ENCODE results near the gene XYLB.
A peak's percentile ranks its signal among the peaks of the same experiment; 100 is the strongest.
"Not testable (repeated sequence)": the region's sequence is repeated elsewhere in the genome, so short reads cannot be mapped to it uniquely, and the experiment has no call there.

Gene XYLB

DNA sequence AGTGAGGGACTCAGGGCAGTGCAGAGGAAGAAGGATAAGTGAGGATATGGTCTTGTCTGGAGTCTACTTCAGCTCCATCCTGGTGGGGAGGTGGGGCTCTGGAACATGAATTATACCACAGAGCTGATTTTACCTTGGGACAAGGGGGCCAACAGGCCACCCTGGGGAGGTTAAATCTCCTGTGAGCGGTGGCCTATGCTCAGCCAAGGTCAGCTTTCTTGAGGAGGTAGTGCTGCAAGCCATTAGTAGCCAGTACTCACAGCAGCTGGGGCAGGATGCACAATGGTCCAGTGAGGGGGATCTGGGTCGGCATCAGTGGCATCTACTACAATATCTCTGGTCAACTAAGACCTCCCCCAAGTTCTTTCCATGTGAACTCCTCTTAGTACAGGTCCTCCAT, 49.7 kb downstream of the XYLB start:
- DNase-seq (ENCODE audit: low read depth): no peak

GRCh38 chr3:38396861-38397260, 50.3 kb downstream of the XYLB start:
- no peak for DNase-seq (ENCODE audit: low read depth)

DNA sequence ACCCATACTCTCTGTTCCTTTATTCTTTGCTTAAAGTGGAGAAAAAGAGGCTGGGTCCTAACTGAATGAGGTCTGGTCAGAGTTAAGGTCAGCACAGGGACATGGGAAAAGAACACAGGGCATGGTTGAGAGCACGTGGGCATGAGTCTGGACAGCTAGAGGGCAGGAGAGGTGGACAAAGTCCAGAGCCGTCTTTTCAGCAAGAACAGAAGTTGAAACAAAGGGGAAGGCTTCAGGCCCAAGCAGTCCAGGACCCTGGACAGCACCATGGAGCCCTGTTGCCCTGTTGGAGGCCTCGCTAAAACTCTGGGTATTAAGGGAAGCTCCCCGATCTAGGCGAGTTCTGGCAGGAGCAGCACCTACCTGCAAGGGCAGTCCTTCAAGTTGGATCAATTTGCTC, 50.7 kb downstream of the XYLB start:
- DNase-seq (ENCODE audit: low read depth): no peak

GRCh38 chr3:38401246-38401962, 54.8 kb downstream of the XYLB start:
- no peak for DNase-seq (ENCODE audit: low read depth)

- no peak for DNase-seq (ENCODE audit: low read depth)
Observed at GRCh38 chr3:38404286-38404685, 57.7 kb downstream of the XYLB start.

- DNase-seq (ENCODE audit: low read depth): no peak
Observed at GRCh38 chr3:38411591-38411990, 65.0 kb downstream of the XYLB start.

DNA sequence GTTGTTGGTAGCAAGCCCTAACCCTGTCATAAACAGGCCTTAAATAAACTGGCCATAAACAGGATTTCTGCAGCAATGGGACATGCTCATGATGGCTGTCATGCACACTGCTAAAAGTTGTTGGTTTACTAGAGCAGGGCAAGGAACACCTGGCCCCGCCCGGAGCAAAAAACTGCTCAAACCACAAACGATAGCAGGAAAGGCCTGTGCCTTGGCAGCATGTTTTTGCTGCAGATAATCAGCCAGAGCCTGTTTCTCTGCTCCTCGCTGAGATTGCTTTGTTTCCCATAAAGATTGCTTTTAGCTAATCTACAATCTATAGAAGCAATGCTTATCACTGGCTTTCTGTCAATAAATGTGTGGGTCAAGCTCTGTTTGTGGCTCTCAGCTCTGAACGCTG, 74.2 kb downstream of the XYLB start:
- DNase-seq (ENCODE audit: low read depth): not testable (repeated sequence)

DNA sequence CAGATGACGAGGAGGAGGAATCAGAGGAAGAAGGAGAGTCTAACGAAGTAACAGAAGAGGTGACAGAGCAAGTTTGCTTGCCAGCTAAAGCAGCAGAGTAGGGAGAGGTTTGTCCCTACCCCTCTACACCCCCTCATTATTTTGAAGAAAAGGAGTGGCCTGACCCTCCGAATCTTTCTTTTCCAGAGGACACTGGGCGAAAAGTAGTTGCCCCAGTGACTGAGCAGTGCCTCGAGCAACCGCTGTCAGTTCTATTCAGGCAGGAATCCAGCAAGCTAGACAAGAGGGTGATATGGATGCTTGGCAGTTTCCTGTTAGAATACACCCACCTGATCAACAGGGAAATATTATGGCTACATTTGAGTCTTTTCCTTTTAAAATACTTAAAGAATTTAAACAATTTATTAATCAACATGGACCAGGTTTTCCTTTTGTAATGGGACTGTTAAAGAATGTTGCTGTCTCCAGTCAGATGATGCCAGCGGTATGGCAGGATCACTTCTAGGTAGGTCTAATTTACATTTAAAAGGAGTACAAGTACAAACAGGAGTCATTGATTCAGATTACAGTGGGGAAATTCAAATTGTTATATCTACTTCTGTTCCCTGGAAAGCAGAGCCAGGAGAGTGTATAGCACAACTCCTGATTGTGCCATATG, 75.2 kb downstream of the XYLB start:
- DNase-seq (ENCODE audit: low read depth): no peak

- not testable (repeated sequence) for DNase-seq (ENCODE audit: low read depth)
Observed at GRCh38 chr3:38426798-38427426, 80.3 kb downstream of the XYLB start.

- not testable (repeated sequence) for DNase-seq (ENCODE audit: low read depth)
Observed at GRCh38 chr3:38432871-38433658, 86.5 kb downstream of the XYLB start.

- DNase-seq (ENCODE audit: low read depth): not testable (repeated sequence)
Observed at GRCh38 chr3:38433661-38434060, 87.1 kb downstream of the XYLB start.

DNA sequence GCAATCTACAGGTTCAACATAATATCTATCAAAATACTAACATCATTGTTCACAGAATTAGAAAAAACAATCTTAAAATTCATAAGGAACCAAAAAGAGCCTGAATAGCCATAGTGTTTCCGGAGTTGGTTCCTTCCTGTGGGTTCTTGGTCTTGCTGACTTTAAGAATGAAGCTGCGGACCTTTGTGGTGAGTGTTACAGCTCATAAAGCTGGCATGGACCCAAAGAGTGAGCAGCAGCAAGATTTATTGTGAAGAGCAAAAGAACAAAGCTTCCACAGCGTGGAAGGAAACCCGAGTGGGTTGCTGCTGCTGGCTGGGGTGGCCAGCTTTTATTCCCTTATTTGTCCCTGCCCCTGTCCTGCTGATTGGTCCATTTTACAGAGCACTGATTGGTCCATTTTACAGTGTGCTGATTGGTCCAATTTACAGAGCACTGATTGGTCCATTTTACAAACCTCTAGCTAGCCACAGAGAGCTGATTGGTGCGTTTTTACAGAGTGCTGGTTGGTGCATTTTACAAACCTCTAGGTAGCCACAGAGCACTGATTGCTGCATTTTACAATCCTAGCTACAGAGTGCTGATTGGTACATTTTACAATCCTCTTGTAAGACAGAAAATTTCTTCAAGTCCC, 92.0 kb downstream of the XYLB start:
- not testable (repeated sequence) for DNase-seq (ENCODE audit: low read depth)

GRCh38 chr3:38443205-38443604, 96.6 kb downstream of the XYLB start:
- DNase-seq (ENCODE audit: low read depth): not testable (repeated sequence)

DNA sequence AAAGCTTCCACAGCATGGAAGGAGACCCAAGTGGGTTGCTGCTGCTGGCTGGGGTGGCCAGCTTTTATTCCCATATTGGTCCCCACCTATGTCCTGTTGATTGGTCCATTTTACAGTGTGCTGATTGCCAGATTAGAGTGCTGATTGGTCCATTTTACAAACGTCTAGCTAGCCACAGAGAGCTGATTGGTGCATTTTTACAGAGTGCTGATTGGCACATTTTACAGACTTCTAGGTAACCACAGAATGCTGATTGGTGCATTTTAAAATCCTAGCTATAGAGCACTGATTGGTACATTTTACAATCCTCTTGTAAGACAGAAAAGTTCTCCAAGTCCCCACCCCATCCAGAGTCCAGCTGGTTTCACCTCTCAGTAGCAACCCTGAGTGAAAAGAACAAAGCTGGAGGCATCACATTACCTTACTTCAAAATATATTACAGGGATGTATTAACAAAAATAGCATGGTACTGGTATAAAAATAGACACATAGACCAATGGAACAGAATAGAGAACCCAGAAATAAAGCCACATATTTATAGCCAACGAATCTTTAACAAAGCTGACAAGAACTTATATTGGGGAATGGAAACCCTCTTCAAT, 99.6 kb downstream of the XYLB start:
- no peak for DNase-seq (ENCODE audit: low read depth)

DNA sequence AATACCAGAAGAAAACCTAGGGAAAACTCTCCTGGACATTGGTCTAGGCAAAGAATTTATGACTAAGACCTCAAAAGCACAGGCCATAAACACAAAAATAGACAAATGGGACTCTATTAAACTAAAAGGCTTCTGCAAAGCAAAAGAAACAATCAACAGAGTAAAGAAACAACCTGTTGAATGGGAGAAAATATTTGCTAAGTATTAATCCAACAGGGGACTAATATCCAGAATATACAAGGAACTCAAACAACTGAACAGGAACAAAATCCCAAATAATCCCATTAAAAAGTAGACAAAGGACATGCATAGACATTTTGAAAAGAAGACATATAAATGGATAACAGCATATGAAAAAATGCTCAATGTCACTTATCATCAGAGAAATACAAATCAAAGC, 100.2 kb downstream of the XYLB start:
- DNase-seq (ENCODE audit: low read depth): no peak

DNA sequence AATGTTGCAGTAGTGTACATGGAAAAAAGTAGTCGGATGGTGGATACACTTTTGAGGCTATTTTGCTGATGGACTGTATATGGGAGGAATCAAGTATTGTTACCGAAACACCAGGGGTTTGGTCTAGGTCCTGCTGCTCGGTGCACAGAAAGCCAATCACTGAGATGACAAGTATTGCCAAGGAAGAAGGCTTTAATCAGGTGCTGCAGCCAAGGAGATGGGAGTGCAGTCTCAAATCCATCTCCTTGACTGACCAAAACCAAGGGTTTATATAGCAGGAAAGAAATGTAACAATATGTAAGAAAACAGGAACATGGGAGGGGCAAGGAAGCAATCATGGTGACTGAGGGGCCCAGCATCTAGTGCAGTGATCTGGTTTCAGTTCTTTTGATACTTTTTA, 104.3 kb downstream of the XYLB start:
- DNase-seq (ENCODE audit: low read depth): no peak

DNA sequence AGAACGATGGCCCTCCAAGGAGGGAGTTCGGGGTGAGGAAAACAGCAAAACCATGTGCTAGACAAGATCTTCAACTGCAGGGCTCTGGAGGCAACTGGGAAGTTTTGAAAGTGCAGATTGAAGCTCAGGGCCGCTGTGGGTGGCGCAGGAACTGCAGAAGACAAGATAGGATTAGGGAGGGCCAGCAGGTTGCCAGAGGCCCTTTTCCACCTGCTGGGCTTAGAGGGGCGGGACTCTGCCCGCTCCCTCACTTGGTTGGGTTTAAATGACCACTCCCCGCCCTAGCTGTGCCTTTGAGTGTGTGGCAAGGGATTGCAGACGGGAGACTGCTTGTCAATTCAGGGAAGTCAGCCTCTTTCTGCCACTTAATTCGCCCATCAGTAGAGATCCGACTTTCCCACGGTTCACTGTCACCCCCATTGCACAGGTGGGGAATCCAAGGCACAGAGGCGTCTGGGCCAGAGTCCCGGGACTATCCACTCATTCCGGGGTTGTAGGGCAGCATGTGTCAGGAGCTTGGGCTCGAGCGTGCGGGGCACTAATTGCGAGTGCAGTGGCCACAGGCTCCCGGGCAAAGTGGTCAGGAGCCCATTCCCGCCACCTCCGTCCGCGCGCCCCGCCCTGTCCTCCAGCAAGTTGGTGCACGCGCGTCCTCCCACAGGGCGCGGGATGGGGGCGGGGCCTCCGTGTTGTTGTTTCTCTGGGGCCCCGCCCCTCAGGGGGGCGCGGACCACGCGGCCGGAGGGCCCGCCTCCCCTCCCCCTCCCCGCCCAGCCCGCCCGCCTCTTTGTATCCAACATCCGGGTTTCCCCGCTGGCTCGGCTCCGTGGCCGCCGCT, 106.7 kb downstream of the XYLB start, which contains the start of gene ACVR2B:
ACVR2B (plus strand) TSS at position 816 of the 838 bp plus-strand sequence. CDS start 433 bp downstream, outside the sequence.
- DNase-seq (ENCODE audit: low read depth): peak; percentile 48

DNA sequence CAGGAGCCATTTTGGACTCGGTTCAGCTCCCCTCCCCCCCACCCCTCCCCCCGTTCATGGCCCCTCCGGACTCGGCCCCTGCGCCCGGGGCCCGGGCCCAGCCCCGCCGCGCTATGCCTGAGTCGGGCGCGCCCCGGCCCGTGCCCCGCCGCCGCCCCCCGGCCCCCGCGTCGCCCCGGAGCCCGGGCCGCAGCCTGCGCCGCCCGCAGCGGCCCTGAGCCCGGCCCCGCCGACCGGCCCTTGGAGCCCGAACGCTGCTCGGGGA, 107.3 kb downstream of the XYLB start:
- no peak for DNase-seq (ENCODE audit: low read depth)

DNA sequence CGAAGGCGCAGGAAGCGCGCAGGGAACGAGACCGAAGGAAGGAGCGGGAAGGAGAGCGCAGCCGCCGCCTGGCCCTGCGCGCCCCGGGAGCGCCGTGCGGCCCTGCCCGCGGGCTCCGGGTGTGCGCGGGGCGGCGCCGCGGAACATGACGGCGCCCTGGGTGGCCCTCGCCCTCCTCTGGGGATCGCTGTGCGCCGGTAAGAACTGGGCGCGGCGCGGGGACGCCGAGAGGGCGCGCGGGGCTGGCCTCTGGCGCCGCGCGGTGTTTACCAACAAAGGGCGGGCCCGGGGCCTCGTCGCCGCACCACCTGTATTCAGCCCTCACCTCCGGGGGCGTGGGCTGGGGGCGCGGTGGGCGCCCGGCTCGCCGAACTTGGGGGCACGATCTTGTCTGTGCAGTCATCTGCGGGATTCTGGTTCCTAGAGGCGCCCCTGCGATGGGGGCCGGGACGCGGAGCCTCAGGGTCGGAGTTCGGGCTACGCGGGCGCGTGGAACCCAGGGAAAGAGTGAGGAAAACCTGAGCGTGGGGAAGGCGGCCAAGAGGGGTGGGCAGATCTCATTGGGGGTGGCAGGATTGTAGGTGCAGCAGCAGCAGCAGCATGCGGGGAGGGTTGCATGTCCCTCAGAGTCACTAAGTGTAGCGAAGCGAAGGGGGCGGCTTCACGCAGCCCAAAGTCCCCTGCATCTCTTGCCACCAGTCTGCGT, 107.7 kb downstream of the XYLB start:
- DNase-seq (ENCODE audit: low read depth): peak; percentile 20
